GM10847 (cell line): Measurements from ENCODE around the gene HYLS1.
A peak's percentile ranks its signal among the peaks of the same experiment; 100 is the strongest.

Experiments used
- POLR2A ChIP-seq: IDR thresholded peaks from 2 replicates; pipeline ENCODE4 v1.6.1; 2011; ENCODE audit not compliant: insufficient read length; ENCODE audit errors: extremely low read depth

The HYLS1 gene

DNA sequence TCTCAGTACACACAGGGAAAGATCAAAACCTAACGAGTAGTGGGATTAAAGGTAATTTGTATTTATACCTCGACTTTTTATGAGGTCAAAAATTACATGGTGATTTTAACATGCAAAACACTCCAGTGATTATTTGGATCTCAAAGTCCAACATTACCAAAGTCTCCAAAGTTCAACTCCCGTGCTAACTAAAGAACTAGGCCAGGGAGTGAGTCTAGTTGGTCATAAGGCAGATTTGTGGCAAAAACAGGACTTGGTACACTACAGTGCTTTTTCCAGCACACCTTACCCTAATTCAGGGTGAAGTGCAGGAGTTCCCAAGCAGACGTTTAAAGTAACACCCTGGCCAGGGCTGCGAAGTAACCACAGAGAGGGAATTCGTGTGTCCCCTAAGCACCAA lies 14.4 kb downstream of the HYLS1 start:
- TF ChIP-seq POLR2A, result no peak

DNA sequence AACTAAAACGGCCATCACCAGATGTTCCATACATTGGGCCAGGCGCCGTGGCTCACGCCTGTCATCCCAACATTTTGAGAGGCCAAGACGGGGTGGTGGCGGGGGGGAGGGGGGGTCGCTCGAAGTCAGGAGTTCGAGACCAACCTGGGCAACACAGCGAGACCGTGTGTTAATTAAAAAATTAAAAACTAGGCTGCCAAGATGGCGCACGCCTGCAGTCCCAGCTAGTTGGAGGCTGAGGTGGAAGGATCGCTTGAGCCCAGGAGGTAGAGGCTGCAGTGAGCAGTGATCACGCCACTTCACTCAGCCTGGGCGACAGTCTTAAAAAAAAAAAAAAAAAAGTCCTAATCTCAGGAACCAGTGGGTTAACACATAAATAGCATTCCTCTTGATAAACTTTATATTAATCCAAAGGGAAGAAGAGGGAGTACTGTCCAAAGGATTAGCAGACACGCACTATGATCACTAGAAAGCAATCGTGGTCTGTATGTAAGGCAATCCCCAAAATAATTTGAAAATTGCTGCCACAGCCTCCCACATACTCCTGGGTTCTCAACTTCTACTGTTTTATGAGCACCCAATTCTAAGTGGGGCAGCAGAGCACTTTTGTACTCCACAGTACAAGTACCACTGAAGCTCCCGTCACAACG lies 14.9 kb downstream of the HYLS1 start:
- TF ChIP-seq POLR2A, result no peak

DNA sequence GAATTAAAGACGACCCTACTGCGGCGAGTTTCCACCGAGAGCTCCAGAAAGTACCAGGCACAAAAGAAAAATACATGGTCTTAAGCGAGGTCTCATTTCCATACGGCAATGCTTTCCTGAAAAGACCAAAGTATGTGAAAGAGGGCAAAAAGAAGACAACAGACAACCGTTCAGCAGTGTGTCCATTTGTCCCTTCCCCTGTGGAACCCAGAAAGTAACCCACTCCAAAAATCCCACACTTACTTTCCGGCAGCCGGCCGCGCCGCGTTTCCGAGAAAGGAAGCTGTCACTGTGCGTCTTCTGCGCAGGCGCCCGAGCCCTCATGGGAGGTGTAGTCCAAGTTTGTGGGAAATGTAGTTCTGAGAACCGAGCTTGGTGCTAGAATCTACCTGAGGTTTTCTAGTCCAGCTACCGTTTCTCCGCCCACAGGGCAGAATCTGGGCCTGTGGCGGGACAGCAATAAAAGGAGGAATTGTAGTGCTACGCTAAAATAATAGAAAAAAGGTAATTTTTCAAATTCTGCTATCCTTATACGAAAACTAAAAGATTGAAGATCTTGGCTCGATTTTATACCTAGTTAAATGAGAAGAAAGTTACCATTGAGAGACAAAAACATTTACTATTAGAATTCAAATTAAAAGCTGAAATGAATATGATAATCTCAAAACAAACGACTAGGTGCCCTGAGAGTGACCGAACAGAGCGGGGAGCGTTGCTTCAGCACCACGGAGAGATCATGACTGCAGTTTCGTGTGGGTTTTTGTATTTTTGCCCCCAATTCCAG lies 15.7 kb downstream of the HYLS1 start, which contains the start of gene PUS3:
Gene PUS3, minus strand, starts transcription at position 280 of the 784 bp plus-strand sequence. CDS start 6,922 bp downstream, outside the sequence.
- TF ChIP-seq POLR2A, result peak; percentile 42

DNA sequence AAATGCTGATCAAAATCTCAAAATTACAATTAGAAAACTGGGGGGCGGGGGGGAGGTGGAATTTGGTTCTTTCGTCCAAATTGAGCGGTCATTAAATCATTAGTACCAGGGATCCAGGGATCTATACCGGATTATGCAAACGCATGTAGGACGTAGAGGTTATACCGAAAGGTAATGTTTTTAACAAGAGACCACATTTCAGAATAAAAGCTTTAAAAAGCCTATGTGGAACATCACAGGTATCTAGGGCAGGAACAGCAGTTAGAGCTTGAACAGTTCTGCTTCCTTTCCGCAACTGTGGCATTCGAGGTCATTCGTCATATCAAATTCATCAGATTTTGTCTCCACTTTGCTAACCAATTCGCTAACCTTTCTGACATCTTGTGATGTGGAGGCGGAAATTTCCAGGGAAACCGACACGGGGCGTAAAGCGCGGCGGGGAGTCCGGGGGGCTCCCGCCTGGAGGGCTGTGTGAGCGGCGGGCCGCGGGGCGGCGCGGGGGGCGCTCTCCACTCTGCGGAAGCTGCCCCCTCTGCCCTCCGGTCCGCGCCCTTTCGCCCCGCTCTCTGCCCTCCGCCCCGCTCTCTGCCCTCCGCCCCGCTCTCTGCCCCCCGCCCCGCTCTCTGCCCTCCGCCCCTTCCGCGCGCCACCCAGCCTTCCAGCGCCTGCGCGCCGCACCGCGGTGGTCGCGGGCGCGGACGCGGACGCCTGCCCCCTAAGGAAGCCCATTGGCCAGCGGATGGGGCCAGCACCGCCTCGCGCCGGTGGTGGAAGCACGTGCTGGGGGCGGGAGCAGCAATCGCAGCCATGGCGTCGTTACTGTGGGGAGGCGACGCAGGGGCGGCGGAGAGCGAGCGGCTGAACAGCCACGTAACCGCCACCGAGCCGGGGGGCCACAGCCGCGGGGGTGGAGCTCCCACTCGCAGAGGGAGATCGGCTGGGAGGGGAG lies 16.5 kb downstream of the HYLS1 start, which contains the start of gene DDX25:
Gene DDX25, plus strand, starts transcription at position 798 of the 949 bp plus-strand sequence. Its CDS starts 10 bp downstream, at position 808.
- TF ChIP-seq POLR2A, result no peak

DNA sequence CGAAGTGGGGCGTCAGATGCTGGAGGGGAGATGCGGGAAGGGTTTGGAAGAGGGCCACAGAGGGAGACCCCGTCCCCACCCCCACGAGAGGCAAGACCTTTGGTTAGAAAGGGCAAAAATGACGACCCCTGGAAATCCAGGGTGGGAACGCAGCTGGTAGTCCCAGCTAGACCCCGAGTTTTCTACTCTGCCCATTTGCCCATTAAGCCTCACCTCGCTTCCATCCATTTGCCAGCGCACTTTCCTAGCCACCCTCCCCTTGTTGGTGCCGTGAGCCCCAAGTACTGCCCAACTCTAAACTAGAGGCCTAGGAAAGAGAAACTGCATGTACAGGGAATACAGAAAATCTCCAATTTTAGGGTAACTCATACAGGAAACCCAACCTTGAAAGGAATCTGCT lies 17.2 kb downstream of the HYLS1 start:
- TF ChIP-seq POLR2A, result no peak

DNA sequence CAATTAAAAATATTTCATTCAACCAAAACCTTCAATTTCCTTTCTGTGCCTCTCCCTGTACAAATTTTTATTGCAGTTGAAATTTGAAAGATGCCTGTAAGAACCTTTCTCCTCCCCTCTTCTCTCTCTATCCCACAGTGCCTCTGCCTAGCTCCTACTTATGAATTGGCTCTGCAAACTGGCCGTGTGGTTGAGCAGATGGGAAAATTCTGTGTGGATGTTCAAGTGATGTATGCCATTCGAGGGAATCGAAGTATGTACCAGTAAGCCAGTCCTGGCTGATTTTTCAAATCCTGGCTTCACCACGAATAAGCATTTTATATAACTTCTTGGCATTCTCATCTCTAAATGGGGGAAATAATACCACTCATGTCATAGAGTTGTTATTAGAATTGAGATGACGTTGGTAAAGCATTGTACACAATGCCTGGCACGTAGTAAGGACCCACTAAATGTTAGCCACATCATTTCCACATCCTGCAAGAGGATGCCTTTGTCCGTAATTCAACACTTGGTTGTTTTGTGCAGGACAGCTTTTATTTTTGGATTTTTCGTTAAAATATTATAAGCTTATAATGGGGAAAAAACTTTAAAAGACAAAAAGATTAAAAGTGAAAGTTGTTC lies 22.9 kb downstream of the HYLS1 start:
- TF ChIP-seq POLR2A, result no peak

DNA sequence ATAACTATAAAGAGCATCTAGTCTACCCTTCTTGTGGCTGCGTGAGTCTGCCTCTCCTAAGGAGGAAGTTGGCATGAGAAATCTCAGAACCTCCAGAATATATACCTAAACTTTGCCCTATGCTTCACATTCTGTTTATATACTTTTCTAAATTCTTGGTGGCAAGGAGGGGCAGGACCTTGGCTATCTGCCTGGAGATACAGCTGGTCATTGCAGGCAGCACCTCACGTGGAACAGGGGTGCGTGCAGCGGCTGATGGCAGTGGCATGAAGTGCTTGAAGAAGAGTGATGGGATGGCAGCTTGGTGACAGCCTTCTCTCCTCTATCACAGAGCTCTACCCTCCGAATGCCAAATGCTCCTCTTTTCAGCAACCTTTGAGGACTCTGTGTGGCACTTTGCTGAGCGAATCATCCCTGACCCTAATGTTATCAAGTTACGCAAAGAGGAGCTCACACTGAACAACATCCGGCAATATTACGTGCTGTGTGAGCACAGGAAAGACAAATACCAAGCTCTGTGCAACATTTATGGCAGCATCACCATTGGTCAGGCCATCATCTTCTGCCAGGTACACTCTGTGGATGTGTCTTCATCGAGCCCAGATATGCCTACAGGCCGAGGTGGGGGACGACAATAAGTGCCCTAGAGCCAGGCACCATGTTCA lies 29.3 kb downstream of the HYLS1 start:
- TF ChIP-seq POLR2A, result no peak

DNA sequence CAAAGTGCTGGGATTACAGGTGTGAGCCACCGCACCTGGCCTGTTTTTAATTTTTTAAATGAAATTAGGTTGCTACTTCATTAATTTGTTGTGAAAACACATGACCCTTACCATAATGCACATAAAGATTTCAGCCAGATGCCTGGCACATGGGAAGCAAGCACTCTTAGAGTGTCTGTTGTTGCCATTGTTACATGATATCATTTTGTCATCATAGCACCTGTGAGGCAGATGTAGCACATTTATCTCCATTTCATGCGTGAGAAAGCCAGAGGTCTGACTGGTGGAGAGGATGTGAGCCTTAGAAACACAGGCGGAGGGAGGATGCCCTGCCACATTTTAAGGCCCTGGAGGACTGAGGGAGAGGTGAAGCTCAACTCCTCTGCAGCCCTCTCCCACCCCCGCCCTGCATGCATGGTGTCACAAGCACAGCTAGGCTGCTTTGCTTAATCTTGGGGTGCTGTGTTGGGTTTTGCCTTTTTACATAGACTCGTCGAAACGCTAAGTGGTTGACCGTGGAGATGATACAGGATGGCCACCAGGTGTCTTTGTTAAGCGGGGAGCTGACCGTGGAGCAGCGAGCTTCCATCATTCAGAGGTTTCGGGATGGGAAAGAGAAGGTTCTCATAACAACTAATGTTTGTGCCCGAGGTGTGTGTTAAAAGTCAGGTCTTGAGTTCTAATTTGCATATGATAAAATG lies 30.8 kb downstream of the HYLS1 start:
- TF ChIP-seq POLR2A, result no peak

DNA sequence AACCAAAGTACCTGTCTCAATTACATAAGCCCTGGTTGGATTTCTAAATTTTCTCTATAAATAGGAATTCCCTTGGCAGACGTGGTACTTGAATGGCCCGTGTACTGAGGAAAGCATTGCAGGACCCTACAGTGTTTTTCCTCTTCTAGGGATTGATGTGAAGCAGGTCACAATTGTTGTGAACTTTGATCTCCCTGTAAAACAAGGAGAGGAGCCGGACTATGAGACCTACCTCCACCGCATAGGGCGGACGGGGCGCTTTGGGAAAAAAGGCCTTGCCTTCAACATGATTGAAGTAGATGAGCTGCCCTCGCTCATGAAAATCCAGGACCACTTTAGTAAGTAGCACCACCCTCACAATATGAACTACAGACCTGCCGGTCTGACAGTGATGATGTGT lies 33.6 kb downstream of the HYLS1 start:
- no peak for TF ChIP-seq POLR2A

DNA sequence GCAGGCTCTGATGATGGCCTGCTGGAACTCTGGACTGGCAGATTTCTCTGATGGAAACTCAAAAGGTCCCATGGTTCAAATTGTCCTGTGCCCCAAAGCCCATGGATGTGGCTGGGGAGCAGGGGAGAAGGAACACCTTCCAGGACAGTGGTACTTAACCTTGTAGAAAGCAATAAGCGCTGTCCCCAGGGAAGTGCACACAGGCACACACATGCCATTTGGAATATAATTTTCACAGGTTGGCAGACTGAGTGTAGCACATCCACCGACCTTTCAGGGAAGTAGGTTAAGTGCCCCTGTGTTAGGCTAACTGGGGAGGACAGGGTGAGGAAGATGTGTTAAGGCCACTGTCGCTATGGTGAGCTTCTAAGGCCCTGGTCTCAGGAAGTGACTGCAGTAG lies 34.7 kb downstream of the HYLS1 start:
- TF ChIP-seq POLR2A, result no peak

DNA sequence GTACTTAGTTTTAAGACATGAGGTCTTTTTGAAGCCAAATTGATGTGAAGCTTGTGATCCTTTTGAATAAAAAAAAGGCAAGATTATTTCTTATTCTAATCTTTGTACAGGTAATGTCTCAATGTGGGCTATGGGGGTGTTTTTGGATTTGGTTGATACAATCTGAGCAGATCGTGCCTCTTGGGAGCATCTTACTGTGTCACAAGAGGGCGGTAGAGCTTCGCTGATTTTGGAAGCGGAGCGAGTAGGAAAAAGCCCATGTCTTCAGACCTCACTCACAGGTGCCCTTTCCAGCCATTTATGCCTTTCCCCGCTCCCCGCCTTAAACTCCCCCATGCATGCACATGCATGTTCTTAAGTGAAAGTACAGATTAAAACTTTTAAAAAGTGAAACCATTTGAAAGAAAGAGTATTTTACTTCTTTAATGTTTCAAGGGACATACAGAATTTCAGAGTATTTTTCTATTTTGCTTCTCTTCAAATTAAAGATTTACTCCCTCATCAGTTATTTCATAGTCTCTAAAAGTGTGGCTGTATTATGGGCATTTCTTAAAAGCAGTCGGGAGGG lies 35.6 kb downstream of the HYLS1 start:
- TF ChIP-seq POLR2A, result no peak

DNA sequence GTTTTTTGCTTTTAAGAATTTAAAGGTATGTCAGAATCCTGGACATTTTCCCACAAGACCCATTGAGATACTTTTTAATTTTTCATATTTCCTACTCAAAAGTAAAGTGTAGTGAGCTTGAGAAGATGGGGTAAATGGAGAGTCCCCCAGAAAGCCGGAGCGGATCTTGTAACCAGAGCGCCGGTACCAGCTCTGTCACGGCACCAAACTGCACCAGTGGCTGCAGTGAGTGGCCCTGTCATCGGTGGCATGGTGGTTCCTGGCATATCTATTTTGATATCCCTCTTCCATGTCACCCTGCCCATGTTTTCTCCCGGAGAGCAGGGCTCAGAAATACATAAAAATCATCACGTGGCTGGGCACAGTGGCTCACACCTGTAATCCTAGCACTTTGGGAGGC lies 36.2 kb downstream of the HYLS1 start:
- no peak for TF ChIP-seq POLR2A

DNA sequence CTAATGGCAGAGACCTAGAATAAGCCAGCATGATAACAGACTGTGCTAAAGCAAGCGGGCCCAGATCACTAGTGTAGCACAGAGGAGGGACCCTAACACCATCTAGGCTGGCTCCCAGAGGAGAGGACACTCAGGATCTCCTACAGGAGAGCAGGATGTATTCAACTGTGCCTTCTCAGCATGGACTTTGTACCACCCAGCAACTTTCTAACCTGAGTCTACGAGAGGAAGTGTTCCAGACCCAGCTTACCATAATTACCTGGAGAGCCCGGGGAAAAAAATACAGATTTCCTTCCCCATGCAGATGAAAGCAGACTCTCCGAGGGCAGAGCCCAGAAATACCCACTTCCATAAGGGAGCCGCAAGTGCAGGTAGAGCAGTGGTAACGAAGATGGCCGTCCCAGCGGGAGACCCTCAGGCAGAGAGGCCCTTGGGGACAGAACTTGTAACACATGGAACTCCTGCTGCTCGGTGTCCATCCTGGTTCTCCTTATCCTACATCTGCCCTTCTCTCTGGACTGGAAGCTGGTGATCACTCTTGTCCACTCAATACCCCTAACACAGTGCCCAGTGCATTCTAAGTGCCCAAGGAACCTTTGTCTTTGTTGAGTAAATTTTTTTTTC lies 37.0 kb downstream of the HYLS1 start:
- no peak for TF ChIP-seq POLR2A
